ENCODE measurements around the gene NRN1L.
"Not testable (repeated sequence)": the region's sequence is repeated elsewhere in the genome, so short reads cannot be mapped to it uniquely, and the experiment has no call there.

NRN1L gene

DNA sequence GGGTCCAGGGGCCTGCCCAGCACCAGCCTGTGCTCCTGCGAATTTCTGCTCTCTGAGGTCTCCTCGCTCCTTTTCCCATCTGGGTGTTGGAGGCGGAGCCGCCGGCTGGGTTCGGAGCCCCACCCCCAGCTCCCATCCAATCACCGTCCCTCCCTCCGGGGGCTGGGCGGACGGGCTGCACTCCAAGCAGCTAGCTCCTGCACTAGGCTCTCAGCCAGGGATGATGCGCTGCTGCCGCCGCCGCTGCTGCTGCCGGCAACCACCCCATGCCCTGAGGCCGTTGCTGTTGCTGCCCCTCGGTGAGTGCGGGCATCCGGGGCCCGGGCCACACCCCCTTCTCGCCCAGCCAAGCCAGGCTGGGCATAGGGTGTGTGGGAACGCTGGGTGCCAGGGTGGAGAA, at the start of gene NRN1L:
Gene NRN1L (plus strand): TSS at position 202 of the 400 bp plus-strand sequence. CDS start 19 bp downstream, at position 221.
- no peak for DNase-seq

DNA sequence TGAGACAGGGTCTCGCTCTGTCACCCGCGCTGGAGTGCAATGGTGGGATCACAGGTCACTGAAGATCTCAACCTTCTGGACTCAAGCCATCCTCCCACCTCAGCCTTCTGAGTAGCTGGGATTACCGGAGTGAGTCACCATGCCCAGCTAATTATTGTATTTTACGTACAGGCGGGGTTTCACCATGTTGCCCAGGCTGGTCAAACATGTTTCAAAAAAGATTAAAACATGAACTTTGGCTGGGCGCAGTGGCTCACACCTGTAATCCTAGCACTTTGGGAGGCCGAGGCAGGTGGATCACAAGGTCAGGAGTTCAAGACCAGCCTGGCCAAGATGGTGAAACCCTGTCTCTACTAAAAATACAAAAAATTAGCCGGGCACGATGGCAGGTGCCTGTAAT, 47.5 kb upstream of the NRN1L start:
- DNase-seq = not testable (repeated sequence)

GRCh38 chr16:67837811-67838210, 46.9 kb upstream of the NRN1L start:
- no peak for DNase-seq

DNA sequence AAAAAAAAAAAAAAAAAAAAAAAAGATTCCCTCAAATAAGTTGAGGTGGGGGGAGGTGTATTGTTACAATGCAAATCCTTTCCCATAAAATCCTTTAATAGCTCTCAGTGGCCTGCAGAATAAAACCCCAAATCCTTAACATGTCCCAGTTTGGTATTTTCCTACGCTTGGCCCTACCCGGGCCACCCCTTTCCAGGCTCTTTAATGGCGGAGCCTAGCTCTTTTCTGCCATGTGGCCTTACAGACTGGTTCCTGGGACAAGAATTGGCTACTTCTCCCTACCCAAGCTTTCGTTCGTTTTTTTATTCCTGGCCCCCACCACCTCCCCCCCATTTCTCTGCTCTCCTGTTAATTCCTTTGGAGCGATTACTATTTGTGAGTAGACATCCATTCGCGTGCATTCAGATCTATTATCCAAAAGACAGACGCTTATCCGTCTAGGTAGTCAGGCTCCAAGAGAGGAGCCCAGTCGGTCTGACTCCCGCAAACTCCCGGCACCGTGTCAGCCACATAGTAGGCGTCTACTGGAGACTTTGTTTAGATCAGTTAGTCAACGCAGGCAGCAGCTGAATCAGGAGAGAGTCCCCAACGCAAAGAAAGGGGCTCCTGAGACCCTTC, 43.4 kb upstream of the NRN1L start:
- DNase-seq = no peak

GRCh38 chr16:67841816-67842508, 42.7 kb upstream of the NRN1L start, which contains the start of gene THAP11:
Gene THAP11, plus strand, starts transcription at chr16:67842320. Its CDS starts 235 bp downstream, at chr16:67842555.
- DNase-seq = peak; percentile 98

- DNase-seq = peak; percentile 52
These were observed 42.0 kb upstream of the NRN1L start for GRCh38 chr16:67842509-67843342.

DNA sequence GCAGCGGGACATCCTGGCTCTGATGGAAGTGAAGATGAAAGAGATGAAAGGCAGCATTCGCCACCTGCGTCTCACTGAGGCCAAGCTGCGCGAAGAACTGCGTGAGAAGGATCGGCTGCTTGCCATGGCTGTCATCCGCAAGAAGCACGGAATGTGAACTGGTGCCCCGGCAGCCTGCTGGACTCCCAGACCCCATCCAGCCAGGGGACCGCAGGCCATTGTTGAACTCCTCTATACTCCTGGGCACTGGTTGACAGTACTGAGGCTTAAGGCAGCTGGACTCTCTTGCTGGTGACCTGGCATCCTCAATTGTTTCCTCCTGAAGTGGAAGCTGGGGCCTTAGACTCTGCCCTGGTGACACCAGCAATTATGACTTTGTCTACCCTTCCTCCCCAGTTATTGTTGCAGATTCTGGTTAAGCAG, 41.3 kb upstream of the NRN1L start:
- no peak for DNase-seq

GRCh38 chr16:67844497-67844896, 40.2 kb upstream of the NRN1L start:
- no peak for DNase-seq

DNA sequence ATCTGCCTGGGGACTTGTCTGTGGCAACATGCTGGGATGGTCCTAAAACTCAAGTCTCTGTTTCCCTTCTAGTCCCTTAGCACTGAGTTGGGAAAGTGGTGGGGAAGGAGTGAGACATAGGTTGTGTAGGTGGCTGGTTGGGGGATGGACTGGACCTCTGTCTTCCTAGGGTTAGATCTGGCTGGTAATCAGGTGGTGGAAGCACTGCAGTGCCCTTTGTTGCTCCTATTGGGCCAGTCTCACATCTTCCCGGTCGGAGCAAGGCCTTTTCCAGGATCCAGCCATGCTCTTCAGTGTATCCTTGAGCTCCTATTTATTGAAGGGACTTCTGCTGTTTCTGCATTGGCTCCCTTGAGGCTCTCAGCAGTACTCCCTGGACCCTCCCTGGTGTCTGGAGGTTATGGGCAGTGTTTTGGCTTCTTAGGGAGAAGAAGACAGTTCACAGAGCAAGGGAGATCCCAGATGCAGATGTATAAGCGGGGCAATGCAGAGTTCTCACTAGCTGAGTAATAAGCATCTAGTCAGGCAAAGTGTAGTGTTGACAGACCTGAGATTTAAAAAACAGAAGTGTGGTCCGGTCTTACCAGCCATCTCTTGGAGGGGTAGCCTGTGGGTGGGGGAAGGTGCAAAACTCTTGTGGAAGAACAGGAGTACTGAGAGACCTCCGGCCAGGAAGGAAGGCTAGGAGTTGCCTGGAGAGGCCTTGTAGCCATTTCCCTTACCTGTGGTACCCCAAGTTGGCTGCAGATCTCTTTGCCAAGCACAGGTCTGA, 39.2 kb upstream of the NRN1L start:
- DNase-seq = peak; percentile 19

GRCh38 chr16:67846063-67846319, 38.7 kb upstream of the NRN1L start:
- DNase-seq = no peak

- peak; percentile 96 for DNase-seq
These were observed 38.2 kb upstream of the NRN1L start, which contains the start of gene NUTF2 for GRCh38 chr16:67846320-67847063. Gene NUTF2, plus strand, starts transcription at chr16:67846933. Its CDS starts 18,198 bp downstream, at chr16:67865131.

- peak; percentile 74 for DNase-seq
These were observed 37.4 kb upstream of the NRN1L start, which contains the start of gene CENPT for GRCh38 chr16:67847064-67847861. Gene CENPT, minus strand, starts transcription at chr16:67847693. Its CDS starts 13,834 bp downstream, at chr16:67833859.

DNA sequence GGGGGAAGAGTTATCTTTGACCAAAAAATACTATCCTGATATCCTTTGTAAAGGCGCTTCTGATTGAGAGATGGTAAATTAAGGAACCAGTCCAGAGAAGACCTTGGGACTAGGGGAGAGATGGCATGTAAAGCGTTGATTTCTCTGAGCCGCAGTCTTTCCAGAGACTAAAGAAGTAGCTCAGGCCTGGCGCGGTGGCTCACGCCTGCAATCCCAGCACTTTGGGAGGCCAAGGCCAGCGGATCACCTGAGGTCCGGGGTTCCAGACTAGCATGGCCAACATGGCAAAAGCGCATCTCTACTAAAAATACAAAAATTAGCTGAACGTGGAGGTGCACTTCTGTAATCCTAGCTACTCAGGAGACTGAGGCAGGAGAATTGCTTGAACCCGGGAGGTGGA, 36.6 kb upstream of the NRN1L start:
- no peak for DNase-seq

DNA sequence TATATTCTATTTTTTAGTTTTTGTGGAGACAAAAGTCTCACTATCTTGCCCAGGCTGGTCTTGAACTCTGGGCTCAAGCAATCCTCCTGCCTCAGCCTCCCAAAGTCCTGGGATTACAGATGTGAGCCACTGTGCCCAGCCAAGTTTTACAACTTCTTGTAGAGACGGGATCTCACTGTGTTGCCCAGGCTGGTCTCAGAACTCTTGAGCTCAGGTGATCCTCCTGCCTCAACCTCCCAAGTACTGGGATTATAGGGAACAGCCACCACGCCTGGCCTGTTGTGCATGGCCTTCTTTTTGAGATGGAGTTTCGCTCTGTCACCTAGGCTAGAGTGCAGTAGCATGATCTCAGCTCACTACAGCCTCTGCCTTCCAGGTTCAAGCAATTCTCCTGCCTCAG, 31.0 kb upstream of the NRN1L start:
- no peak for DNase-seq

- DNase-seq = no peak
These were observed 28.9 kb upstream of the NRN1L start for GRCh38 chr16:67855789-67856188.

GRCh38 chr16:67856927-67857546, 27.6 kb upstream of the NRN1L start:
- no peak for DNase-seq

- DNase-seq = peak; percentile 92
These were observed 27.0 kb upstream of the NRN1L start for GRCh38 chr16:67857547-67858233.

GRCh38 chr16:67858500-67858899, 26.2 kb upstream of the NRN1L start:
- no peak for DNase-seq

GRCh38 chr16:67860589-67861398, 23.9 kb upstream of the NRN1L start:
- DNase-seq = peak; percentile 26
